Measurements from ENCODE around the gene ENPP1.

- TF ChIP-seq CTCF (IDR thresholded peaks at IDR 0.05; ENCODE audit: low read depth, low read length, poor library complexity, severe bottlenecking) (no peak), EZH2phosphoT487 (IDR thresholded peaks at IDR 0.05; ENCODE audit: borderline replicate concordance, low read length) (no peak)
Measured at GRCh38 chr6:131937226-131937625, 129.4 kb downstream of the ENPP1 start.

Data from DOHH2 (cell line).